Stimulated activated effector memory CD8-positive, alpha-beta T cell treated with anti-CD3 and anti-CD28 coated beads, Interleukin-12 subunit alpha, Interleukin-12 subunit beta, amount 100 ng/mL, for 72 hours (primary cell): ENCODE measurements around the gene NPAT.

Experiments used
- ATAC-seq: fragments of 150-1000 bp; cut with Tn5 transposase; 2 replicates; pipeline ENCODE4 v1.10.0; 2021
- DNase-seq, 2 donors: peaks; one replicate each; pipeline ENCODE4 v3.0.0; 2021 to 2022; ENCODE audit warnings: low spot score in 2 of 2
- H3K27ac Mint-ChIP-seq: one replicate; pipeline ENCODE4 v1.8.0; 2022; ENCODE audit warnings: mild to moderate bottlenecking, mixed read lengths
- H3K36me3 Mint-ChIP-seq: one replicate; pipeline ENCODE4 v1.8.0; 2022; ENCODE audit warnings: mild to moderate bottlenecking, mixed read lengths
- H3K4me1 Mint-ChIP-seq: one replicate; pipeline ENCODE4 v1.8.0; 2022; ENCODE audit warnings: mixed read lengths
- H3K4me3 Mint-ChIP-seq: one replicate; pipeline ENCODE4 v1.8.0; 2022; ENCODE audit warnings: mild to moderate bottlenecking, mixed read lengths
- H3K9me3 Mint-ChIP-seq: one replicate; pipeline ENCODE4 v1.8.0; 2022; ENCODE audit warnings: mixed read lengths

NPAT gene

DNA sequence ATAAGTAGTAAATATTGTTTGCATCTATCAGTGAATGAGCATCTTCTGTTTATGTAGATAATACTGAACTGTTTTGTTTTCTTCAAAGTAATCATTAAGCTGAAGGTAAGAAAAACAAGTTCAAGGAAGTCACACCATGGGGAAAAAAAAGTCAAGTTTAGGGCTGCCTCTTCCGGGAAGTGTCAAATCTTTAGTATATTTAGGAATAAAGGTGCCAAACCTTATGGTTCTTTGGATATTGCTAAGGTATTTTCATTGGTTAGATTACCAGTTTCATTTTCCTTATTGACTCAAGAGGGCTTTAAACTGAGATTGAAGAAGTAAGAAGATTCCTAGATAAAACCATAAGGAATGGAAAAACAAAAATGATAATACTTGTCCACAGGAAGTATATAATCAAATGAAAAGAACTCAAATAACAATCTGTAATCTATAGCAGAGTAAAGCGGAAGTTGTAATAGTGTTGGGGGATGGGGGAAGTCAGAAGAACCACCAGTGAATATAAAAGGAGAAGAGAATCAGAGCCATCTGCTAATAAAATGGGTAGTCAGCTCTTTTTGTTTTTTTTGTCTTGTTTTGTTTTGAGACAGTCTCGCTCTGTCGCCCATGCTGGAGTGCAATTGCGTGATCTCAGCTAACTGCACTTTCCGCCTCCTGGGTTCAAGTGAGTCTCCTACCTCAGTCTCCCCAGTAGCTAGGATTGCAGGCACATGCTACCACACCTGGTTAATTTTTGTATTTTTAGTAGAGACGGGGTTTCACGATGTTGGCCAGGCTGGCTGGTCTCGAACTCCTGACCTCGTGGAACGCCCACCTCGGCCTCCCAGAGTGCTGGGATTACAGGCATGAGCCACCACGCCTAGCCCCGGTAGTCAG lies 2.7 kb upstream of the NPAT start:
- DNase-seq: peak in 1 of 2 donors; percentile 66

DNA sequence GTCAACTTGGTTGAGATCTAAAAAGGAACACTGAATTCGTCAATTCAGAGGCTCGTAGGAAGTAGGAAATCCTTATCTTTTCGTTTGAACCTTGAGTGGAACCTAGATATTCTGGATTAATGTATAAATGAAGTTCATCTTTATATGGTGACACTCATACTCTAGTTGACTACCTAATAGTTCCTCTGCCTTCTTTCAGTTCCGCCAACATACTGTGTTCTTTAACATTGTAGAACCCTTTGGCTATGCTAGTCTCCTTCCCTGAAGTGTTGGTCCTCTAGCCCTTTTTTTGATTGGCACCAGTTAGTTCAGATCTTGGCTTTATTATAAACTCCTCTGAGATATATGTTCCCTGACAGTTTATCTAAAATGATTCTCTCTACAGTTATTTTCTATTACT lies 1.9 kb upstream of the NPAT start:
- H3K27ac Mint-ChIP-seq: no peak overlapping the region
- no peak overlapping the region for H3K4me3 Mint-ChIP-seq
- DNase-seq (no peak), ATAC-seq (no peak)
- H3K36me3 Mint-ChIP-seq: peaks cover 43% of the 10 kb centered on the region
- no peaks in the 10 kb centered on the region for H3K9me3 Mint-ChIP-seq
- peaks cover 48% of the 10 kb centered on the region for H3K4me1 Mint-ChIP-seq

More for the DNA sequence above, 2.7 kb upstream of the NPAT start:
- ATAC-seq: no peak
- no peak overlapping the region for H3K4me3 Mint-ChIP-seq
- no peaks in the 10 kb centered on the region for H3K9me3 Mint-ChIP-seq
- no peak overlapping the region for H3K27ac Mint-ChIP-seq
- peaks cover 48% of the 10 kb centered on the region for H3K4me1 Mint-ChIP-seq
- H3K36me3 Mint-ChIP-seq: peaks cover 43% of the 10 kb centered on the region

DNA sequence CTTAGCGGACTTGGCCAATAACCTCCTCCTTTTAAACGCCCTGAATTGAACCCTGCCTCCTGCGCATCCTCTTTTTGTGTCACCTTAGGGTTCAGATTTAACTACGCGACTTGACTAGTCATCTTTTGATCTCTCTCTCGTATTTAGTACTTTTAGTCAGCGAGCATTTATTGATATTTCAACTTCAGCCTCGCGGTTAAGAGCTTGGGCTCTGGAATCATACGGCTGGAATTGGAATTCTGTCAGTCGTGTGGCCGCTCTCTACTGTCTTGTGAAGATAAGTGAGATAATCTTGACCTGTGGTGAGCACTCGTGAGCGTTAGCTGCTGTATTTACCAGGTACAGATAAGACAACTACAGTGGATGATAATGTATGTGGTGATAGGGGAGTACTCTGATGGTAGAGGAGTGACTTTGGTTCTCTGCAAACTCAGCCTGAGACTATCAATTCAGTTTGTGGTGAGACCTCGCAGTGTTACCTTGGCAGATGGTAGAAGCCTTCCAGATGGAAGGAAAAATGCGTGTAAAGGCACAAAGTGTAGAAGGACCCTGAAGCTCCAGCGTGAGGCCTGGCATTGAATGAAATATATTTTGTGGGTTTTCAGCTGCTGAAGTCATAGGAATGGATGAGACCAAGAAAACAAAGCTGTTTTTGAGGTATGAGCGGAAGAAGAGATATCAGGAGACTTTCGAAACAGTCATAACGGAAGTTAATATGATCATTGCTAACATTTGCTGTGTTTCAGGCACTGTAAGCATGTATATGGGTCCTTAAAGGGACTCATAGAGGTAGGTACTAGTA lies 1.1 kb upstream of the NPAT start:
- Mint-ChIP-seq H3K4me3 (no peak overlapping the region), H3K36me3 (peaks cover 43% of the 10 kb centered on the region), H3K27ac (no peak overlapping the region), H3K9me3 (no peaks in the 10 kb centered on the region), H3K4me1 (peaks cover 52% of the 10 kb centered on the region)
- ATAC-seq: peak; percentile 65
- DNase-seq: peak in 1 of 2 donors; percentile 76

DNA sequence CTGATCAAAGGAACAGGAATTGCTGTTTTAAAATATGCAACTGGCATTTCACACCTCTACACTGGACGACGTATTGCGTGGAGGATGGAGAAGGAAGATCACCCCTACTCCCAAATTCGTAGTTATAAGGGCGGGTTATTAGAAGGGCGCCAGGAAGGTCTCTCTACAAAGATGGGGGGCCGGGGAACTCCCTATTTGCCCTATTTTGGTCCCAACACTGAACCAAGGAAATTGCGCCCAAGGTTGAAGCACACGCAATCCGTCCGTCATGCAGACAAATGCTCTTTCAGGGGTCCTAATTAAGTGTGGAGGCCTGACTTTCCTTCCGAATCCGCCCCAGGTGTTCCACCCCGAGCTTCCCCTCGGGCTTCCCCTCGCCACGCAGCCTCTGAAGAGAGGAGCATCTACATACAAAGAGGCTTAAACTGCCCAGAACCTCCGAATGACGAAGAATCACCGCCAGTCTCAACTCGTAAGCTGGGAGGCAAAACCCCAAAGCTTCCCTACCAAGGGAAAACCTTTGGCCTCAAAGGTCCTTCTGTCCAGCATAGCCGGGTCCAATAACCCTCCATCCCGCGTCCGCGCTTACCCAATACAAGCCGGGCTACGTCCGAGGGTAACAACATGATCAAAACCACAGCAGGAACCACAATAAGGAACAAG lies 396 bp downstream of the NPAT start:
- DNase-seq (no peak), ATAC-seq (no peak)
- no peak overlapping the region for H3K4me3 Mint-ChIP-seq
- H3K4me1 Mint-ChIP-seq: peaks cover 55% of the 10 kb centered on the region
- no peaks in the 10 kb centered on the region for H3K9me3 Mint-ChIP-seq
- H3K27ac Mint-ChIP-seq: no peak overlapping the region
- peaks cover 44% of the 10 kb centered on the region for H3K36me3 Mint-ChIP-seq

DNA sequence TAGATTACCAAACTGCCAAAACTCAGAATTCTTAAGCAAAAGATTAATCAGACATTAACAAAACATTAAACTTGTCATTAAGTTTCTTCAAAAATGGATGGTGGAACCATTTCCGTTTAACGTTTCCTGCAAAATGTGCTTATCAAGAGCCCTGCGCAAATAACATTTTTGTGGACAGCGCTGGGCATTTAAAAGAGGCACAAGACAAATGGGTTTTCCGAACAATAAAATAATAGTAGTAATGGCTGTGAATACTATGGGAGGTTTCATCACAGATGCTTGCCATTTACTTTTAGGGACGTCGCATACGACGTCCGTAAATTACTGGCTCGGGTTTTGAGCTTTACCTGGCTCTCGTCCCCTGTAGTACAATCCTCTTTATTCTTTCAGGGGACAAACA lies 1.1 kb downstream of the NPAT start:
- H3K9me3 Mint-ChIP-seq: no peaks in the 10 kb centered on the region
- no peak overlapping the region for H3K4me3 Mint-ChIP-seq
- no peak for ATAC-seq
- peaks cover 53% of the 10 kb centered on the region for H3K4me1 Mint-ChIP-seq
- peaks cover 51% of the 10 kb centered on the region for H3K36me3 Mint-ChIP-seq
- DNase-seq: no peak
- no peak overlapping the region for H3K27ac Mint-ChIP-seq

DNA sequence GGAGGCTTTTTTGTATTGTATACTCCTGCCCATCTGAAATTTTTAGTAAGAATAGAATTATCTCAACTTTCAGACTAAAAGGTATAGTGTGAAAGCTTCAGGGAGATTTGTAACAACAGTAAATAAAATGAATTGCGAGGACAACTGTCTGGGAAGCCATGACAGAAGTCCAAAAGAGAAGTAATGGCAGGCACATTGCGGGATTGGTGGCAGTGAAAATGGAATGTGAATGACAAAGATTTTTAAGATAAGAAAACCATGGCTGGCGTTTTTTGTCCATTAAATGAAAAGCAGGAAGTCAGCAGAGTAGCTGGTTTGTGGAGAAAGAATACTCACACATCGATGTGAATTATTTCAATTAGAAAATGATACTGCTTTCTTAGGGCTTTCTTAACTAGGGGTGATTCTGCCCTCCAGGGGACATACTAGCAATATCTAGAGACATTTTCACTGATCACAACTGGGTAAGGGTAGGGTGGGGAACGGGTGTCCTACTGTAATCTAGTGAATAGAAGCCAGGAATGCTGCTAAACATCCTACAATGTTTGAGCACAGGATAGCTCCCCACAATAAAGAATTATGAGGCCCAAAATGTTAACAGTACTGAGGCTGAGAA lies 1.6 kb downstream of the NPAT start:
- peaks cover 47% of the 10 kb centered on the region for H3K4me1 Mint-ChIP-seq
- no peak overlapping the region for H3K27ac Mint-ChIP-seq

DNA sequence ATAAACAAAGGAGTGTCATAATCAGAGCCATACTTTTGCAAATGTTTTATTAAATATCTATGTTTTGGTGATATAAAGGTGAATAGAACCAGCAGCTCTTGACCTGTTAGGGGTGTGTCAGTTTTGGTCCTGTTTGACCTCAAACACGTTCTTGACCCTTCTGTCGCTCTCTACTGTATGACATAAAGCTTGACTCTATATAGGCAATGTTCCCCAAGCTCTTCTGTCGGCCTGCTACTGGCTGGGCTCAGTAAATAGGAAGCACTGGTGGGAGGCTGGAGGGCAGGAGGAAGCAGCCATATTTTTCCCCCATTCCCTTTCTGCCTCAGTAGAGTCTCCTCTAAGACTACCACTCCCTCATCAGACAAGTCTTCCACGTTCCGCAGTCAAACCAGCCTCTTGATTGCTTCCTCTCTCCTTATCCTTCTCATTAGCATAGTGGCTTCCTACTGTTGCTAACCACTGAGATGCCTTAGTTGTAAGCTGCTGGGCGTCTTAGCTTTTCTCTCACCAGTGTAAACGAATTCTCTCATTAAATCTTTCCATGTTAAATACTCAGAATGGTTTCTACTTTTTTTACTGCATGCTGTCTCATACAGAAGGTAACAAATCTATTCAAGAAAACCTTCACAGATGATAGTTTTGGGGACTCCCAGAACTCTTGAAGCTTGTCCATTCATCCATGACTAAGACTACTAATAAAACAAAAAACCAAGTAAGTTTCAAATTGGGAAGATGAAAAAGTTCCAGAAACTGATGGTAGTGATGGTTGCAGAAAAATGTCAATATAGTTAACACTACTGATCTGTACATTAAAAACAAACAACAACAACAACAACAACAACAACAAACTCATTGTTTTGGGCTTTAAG lies 3.3 kb downstream of the NPAT start:
- Mint-ChIP-seq H3K4me1 (peaks cover 52% of the 10 kb centered on the region), H3K9me3 (no peaks in the 10 kb centered on the region), H3K36me3 (peaks cover 63% of the 10 kb centered on the region), H3K4me3 (no peak overlapping the region), H3K27ac (no peak overlapping the region)
- ATAC-seq: no peak
- DNase-seq: no peak

More for the DNA sequence above, 1.6 kb downstream of the NPAT start:
- H3K4me3 Mint-ChIP-seq: no peak overlapping the region
- ATAC-seq (no peak), DNase-seq (no peak)
- H3K36me3 Mint-ChIP-seq: peaks cover 56% of the 10 kb centered on the region
- H3K9me3 Mint-ChIP-seq: no peaks in the 10 kb centered on the region

DNA sequence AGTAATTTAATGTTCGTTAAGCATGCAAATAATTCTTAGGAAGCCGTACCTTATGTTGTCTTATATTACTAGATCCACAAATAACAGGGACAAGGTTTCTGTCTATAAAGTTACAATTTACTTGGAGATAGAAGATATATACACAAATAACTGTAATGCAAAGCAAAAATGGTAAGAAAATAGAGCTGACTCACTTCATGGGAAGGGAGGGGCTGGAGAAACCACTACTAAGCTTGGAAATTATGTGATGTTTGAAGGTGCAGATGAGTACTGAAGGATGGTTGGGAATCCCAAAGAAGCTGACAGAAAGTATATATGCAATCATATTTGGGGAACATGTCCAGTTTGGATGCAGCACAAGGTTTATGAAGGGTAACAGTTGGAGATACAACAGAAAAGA lies 4.0 kb downstream of the NPAT start:
- H3K4me1 Mint-ChIP-seq: peaks cover 55% of the 10 kb centered on the region
- no peak overlapping the region for H3K4me3 Mint-ChIP-seq
- DNase-seq: no peak
- H3K36me3 Mint-ChIP-seq: peaks cover 70% of the 10 kb centered on the region
- no peak for ATAC-seq
- H3K27ac Mint-ChIP-seq: no peak overlapping the region
- H3K9me3 Mint-ChIP-seq: no peaks in the 10 kb centered on the region

DNA sequence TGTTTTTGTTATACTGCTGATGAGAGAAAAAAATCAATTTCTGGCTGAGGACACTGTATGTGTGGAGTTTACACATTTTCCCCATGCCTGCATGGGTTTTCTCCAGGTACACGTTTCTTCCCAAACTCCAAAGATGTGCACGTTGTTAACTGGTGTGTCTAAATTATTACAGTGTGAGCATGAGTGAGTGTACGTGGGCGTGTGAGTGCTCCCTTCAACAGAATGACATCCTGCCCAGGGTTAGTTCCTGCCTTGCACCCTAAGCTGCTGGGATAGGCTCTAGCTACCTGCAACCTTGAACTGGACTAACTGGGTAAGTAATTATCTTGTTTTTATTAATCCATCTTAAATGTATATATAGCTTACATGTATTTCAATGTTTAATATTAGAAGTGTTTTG lies 5.5 kb downstream of the NPAT start:
- Mint-ChIP-seq H3K4me1 (peaks cover 55% of the 10 kb centered on the region), H3K36me3 (peaks cover 85% of the 10 kb centered on the region), H3K27ac (no peak overlapping the region), H3K9me3 (no peaks in the 10 kb centered on the region), H3K4me3 (no peak overlapping the region)
- DNase-seq: no peak
- peak; percentile 76 for ATAC-seq

DNA sequence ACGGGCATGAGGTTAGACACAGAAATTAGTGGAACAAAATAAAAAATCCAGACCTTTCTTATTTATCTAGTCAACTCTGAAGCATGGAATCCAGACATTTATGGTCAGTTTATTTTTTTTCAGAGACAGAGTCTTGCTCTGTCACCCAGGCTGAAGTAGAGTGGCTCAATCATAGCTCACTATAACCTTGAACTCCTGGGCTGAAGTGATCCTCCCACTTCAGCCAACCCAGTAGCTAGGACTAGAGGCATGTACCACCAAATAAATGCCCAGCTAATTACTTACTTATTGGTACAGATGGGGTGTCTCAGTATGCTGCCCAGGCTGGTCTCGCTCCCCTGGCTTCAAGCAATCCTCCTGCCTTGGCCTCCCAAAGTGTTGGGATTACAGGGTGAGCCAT lies 8.7 kb downstream of the NPAT start:
- DNase-seq (no peak), ATAC-seq (no peak)
- Mint-ChIP-seq H3K36me3 (peaks cover 96% of the 10 kb centered on the region), H3K27ac (no peak overlapping the region), H3K4me3 (no peak overlapping the region), H3K9me3 (no peaks in the 10 kb centered on the region), H3K4me1 (peaks cover 51% of the 10 kb centered on the region)

DNA sequence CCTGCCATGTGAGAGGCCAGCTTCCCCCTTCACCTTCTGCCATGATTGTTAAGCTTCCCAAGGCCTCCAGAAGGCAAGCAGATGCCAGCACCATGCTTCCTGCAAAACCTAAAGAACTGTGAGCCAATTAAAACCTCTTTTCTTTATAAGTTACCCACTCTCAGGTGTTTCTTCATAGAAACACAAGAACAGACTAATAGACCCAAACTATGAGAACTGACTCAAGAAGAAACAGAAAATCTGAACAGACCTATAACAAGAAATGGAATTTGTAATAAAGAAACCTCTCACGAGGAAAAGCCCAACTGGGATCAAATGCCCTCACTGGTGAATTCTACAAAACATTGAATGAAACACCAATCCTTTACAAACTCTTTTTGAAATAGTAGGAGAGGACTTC lies 12.0 kb downstream of the NPAT start:
- peak; percentile 21 for ATAC-seq
- DNase-seq: no peak
- Mint-ChIP-seq H3K4me1 (peaks cover 47% of the 10 kb centered on the region), H3K27ac (peak overlapping the region; percentile 73), H3K36me3 (peaks cover 100% of the 10 kb centered on the region), H3K4me3 (peak overlapping the region; percentile 30), H3K9me3 (no peaks in the 10 kb centered on the region)

DNA sequence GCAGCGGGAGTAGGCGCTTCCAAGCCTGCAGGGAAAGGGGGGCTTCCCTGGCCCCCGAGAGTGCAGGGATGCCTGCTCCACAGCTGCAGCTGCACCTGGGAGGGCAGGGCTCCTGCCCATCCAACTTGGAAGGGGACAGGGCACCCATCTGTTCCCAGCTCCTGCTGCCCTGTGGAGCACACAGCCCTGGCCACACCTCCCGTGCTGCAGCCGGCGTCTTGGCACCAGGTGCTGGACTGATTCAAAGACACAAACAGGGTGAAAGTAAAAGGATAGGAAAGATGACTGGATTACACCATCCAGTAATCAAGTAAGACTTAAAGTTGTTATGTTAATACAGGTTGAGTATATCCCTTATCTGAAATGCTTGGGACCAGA lies 14.8 kb downstream of the NPAT start:
- H3K4me3 Mint-ChIP-seq: no peak overlapping the region
- DNase-seq (no peak), ATAC-seq (no peak)
- no peaks in the 10 kb centered on the region for H3K9me3 Mint-ChIP-seq
- peaks cover 57% of the 10 kb centered on the region for H3K4me1 Mint-ChIP-seq
- H3K36me3 Mint-ChIP-seq: peaks cover 98% of the 10 kb centered on the region
- no peak overlapping the region for H3K27ac Mint-ChIP-seq

DNA sequence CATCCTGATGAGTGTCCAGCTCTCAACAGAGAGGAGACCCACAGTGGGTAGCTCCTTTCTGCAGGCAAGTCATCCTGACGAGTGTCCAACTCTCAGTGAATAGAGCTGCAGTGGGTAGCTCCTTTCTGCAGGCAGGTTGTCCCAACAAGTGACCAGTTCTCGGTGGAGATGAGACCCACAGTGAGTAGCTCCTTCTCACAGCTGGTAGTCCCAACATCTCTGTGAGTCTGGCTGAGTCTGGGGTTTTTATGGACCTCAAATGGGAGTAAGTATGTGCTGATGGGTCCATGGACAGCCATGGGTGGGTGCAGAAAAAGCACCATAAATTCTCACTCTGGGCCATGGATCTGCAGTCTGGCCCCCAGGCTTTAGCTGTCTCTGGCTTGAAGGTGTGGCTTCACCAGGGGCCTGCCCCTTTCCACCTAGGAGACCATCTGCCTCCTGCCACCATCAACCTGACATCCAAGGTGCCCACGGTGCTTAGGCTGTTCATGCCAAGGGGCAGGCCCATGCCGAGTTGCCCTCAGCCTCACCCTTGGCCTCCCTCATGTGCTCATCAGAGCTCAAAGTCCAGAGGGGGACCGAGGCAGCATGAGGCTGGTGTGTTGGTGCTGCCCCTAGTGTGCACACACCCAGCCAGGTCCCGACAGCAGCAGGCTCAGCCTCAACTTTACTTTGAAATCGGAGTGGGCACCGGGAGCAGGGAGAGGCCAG lies 15.3 kb downstream of the NPAT start:
- ATAC-seq (no peak), DNase-seq (no peak)
- Mint-ChIP-seq H3K4me1 (peaks cover 57% of the 10 kb centered on the region), H3K27ac (no peak overlapping the region), H3K9me3 (no peaks in the 10 kb centered on the region), H3K4me3 (no peak overlapping the region), H3K36me3 (peaks cover 93% of the 10 kb centered on the region)

DNA sequence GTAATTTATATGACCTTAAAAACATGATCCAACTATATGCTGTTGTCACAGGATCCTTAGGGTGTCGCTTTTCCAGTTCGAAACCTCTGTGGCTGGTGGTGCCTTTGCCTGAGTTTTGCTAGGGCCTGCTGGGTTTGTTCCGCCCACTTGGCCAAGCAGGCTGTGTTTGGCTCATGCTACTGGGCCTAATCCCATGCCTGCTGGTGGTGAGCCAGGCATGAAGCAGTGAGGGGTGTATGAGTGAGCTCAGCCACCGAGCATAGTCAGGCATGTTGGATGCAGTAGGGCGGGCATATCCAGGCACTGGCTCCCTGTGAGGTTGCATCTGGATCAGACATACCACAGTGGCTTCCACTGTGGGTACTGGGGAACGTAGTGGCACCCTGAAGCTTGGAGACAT lies 16.3 kb downstream of the NPAT start:
- H3K27ac Mint-ChIP-seq: no peak overlapping the region
- H3K36me3 Mint-ChIP-seq: peaks cover 83% of the 10 kb centered on the region

More for the DNA sequence above, 16.3 kb downstream of the NPAT start:
- ATAC-seq: no peak
- H3K4me3 Mint-ChIP-seq: no peak overlapping the region
- H3K9me3 Mint-ChIP-seq: no peaks in the 10 kb centered on the region
- H3K4me1 Mint-ChIP-seq: peaks cover 57% of the 10 kb centered on the region
- DNase-seq: no peak
